ENCODE results near the gene SCN4A. TPM values are rescaled to one million over a fixed set of nuclear protein-coding genes. Genes with fewer than 3 reads are reported as not detected.

The SCN4A gene
- total and polyA plus RNA-seq, 2 of the 13 experiments (the other 11 are each of a cell fraction or from before 2014, with no cell fraction given): 0.02 to 0.03 TPM

DNA sequence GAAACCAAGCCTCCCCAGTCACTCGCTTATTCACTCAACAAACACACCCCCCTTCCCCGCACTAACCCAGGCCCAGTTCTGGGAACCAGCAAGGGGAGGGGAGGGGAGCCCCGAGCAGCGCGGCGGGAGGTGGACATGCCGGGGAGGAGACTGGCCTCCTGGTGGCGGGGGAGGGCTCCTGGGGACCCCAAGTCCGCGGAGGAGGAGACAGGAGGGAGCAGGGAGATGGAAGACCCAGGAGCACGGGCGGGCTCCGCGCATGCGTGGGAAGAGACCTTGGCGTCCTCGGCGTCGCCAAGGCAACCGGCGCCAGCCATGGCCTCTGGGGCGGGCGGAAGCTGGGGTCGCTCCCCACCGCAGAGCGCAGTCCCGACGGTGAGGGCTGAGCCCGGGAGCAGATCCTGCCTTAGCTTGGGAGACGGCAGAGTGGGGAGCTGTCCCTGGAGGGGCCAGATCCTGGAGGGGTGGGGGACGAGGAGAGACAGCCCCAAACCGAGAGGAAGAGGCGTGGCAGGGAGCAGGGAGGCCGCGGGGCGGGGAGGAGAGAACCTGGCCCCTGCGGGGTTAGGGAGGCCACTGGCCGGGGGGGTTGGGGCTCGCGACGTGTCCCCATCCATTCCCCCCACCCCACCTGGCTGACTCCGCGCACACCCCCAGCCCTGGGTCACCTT is 25.5 kb upstream of the SCN4A start, which contains the start of gene PRR29 (continued):
- TF ChIP-seq GLMP (CRISPR knock-in tag; IDR thresholded peaks at IDR 0.05; ENCODE audit: borderline replicate concordance) (no peak), KMT2B (CRISPR knock-in tag; IDR thresholded peaks at IDR 0.05) (no peak), ARNTL (CRISPR knock-in tag; IDR thresholded peaks at IDR 0.05) (no peak), ZKSCAN1 (IDR thresholded peaks at IDR 0.05; ENCODE audit: low read length) (no peak), ARID4A (CRISPR knock-in tag; IDR thresholded peaks at IDR 0.05; ENCODE audit: borderline replicate concordance) (peak; percentile 79), HNF4G (IDR thresholded peaks at IDR 0.05; ENCODE audit: borderline replicate concordance, low read depth, low read length) (no peak), HNF4G (CRISPR knock-in tag; IDR thresholded peaks at IDR 0.05; ENCODE audit: borderline replicate concordance, low read depth) (no peak), MEF2D (CRISPR knock-in tag; IDR thresholded peaks at IDR 0.05) (no peak), ZNF124 (CRISPR knock-in tag; IDR thresholded peaks at IDR 0.05) (no peak), PBX2 (CRISPR knock-in tag; IDR thresholded peaks at IDR 0.05) (no peak), ZNF383 (CRISPR knock-in tag; IDR thresholded peaks at IDR 0.05; ENCODE audit: borderline replicate concordance) (peak; percentile 80; the same call in 1 of the 2 replicates), ZNF570 (CRISPR knock-in tag; IDR thresholded peaks at IDR 0.05; ENCODE audit: borderline replicate concordance) (no peak), ETV6 (CRISPR knock-in tag; conservative IDR thresholded peaks at IDR 0.05) (0 out of 2 replicates have a peak, but pooled peaks have one; percentile 36), ESRRA (CRISPR knock-in tag; IDR thresholded peaks at IDR 0.05; ENCODE audit: low read depth) (no peak), ZNF430 (CRISPR knock-in tag; IDR thresholded peaks at IDR 0.05) (no peak), ZNF550 (CRISPR knock-in tag; IDR thresholded peaks at IDR 0.05; ENCODE audit: borderline replicate concordance) (no peak), ZNF772 (CRISPR knock-in tag; IDR thresholded peaks at IDR 0.05) (peak; percentile 52; the same call in 1 of the 2 replicates)
- TF ChIP-seq, protein P1, sequence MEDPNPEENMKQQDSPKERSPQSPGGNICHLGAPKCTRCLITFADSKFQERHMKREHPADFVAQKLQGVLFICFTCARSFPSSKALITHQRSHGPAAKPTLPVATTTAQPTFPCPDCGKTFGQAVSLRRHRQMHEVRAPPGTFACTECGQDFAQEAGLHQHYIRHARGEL (CRISPR knock-in tag; IDR thresholded peaks at IDR 0.05): no peak
- TF ChIP-seq, protein P2, sequence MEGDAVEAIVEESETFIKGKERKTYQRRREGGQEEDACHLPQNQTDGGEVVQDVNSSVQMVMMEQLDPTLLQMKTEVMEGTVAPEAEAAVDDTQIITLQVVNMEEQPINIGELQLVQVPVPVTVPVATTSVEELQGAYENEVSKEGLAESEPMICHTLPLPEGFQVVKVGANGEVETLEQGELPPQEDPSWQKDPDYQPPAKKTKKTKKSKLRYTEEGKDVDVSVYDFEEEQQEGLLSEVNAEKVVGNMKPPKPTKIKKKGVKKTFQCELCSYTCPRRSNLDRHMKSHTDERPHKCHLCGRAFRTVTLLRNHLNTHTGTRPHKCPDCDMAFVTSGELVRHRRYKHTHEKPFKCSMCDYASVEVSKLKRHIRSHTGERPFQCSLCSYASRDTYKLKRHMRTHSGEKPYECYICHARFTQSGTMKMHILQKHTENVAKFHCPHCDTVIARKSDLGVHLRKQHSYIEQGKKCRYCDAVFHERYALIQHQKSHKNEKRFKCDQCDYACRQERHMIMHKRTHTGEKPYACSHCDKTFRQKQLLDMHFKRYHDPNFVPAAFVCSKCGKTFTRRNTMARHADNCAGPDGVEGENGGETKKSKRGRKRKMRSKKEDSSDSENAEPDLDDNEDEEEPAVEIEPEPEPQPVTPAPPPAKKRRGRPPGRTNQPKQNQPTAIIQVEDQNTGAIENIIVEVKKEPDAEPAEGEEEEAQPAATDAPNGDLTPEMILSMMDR (CRISPR knock-in tag; IDR thresholded peaks at IDR 0.05): 0 out of 2 replicates have a peak, but pooled peaks have one; percentile 11
- TF ChIP-seq, protein P3, sequence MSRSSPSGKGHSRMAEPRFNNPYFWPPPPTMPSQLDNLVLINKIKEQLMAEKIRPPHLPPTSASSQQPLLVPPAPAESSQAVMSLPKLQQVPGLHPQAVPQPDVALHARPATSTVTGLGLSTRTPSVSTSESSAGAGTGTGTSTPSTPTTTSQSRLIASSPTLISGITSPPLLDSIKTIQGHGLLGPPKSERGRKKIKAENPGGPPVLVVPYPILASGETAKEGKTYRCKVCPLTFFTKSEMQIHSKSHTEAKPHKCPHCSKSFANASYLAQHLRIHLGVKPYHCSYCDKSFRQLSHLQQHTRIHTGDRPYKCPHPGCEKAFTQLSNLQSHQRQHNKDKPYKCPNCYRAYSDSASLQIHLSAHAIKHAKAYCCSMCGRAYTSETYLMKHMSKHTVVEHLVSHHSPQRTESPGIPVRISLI (CRISPR knock-in tag; IDR thresholded peaks at IDR 0.05; ENCODE audit: borderline replicate concordance): no peak

Measured in HepG2 (cell line).